Measurements from ENCODE around the gene MRPL52. TPM values are rescaled to one million over a fixed set of nuclear protein-coding genes. Genes with fewer than 3 reads are reported as not detected.

The MRPL52 gene
- total RNA-seq, 1 donor from 2014 or later: 17.1 TPM

DNA sequence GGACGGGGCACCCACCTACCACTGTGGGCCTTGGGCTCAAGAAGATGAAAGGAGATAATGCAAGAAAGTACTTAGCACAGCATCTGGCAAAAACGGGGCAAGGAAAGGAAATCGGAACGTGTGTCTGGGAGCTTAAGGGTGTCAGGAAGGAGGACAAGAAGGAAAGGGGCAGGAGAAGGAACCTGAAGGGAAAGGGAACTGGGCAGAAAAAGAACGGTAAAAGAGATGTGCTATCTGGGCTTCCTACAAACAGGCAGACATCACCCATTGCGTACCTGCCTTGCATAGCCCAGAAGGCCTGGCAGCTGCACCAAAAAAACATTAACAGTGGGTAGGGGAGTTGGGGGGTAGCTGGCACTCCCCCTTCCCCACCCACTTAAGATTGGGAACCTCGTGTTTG, 52.4 kb downstream of the MRPL52 start:
- DNase-seq (ENCODE audit: low read depth): no peak

DNA sequence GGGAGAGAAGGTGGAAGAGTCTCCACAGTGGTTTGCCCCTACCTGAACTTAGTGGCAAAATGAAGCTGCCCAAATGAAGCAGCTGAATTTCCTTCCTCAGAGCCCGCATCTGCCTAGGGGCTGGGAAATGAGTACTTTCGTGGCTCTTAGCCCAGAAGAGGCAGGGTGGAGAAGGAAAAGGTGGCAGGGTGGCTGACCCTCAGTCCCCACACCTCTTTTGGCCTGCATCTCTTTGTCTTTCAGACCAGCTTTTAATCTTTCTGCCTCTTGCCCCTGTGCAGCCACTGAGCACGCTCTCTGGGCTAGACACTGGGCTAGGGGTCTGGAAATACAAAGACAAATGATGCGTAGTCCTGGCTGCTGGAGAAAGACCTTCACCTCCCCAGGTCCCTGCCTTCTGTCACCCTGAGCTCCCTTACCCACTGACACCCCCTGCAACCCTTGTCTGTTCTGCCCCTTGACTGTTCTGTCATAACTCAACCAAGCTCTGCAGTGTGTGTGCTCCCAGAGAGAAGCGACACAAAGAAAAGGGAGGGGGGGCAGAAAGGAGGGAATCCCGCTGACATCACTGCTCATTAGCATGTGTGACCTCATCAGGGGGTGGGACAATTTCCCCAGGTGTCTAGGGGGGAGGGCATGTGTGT, 53.0 kb downstream of the MRPL52 start:
- peak; percentile 51 for DNase-seq (ENCODE audit: low read depth)

DNA sequence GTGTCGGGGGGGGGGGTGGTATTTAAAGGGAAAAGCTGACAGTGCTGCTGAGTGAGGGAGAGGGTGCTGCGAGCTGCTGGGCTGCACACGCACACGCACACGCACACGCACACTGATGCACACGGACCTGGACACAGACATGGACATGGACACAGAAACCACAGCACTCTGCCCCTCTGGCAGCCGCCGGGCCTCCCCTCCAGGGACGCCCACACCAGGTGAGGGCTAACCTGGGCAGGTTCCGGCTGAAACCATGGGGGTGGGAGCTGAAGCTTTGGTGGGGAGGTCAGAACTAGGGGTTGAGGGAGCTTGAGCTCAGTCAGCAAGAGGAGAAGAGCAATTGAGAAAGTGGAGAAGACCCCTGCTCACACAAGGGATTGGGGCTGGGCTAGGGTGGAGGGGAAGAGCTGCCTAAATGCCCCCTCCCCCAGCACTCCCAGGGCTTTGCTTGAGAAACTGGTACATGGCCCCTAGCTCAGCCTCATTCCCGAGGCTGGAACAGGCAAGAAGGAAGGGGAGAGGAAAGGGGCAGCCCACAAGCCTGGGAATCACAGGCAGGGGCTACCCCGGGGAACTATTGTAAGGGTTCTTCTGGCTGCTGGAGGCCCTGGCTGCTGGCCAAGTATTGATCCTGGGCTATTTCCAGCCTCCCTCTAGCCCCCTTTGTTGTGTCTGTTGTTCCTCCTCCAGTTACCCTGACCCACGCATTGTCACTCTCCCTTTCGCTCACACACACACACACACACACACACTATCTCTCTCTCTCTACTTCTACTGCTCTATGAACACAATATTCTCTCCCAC, 53.7 kb downstream of the MRPL52 start, which contains the start of gene REM2:
TSS of gene REM2 (plus strand) at position 50 of the 804 bp plus-strand sequence. CDS start at position 116, 66 bp downstream.
- DNase-seq (ENCODE audit: low read depth): no peak

DNA sequence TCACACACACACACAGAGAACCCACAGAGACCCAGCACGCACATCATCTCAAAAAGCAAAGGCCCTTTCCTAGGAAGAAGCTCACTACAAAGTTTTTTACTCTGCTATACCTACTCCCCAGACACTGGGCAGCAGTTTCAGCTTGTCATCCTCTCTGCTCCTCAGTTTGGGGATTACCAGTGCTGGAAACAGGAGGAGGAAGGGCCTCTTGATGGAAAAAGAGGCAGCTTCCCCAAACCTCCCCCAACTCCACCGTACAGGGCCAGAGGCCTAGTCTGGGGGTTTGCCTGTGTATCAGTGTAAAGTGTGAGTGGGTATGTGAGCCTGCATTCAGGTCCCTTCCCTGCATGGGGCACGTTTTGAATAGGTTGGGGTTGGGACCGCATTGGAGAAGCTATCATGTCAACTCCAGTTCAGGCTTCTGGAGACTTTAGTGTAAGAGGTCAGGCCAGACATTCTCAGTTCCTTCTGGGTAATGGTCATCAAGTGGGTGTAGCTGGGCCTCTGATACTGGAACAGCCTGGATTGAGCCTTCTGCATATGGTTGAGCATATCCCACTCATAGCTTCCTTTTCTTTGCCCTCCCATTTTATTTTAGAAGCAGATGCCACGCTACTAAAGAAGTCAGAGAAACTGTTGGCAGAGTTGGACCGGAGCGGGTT, 54.5 kb downstream of the MRPL52 start:
- DNase-seq (ENCODE audit: low read depth): no peak

Other genes with a start within 250 kb of the MRPL52 start
- gene DAD1, start 240.7 kb upstream of the MRPL52 start, total RNA-seq: 272 and 366 TPM in 2 replicates
- gene ABHD4, start 231.6 kb upstream of the MRPL52 start, total RNA-seq: 5.9 and 30.3 TPM in 2 replicates
- 0.05 TPM in 1 of 2 replicates, not detected in the other for gene OR6J1, start 185.5 kb upstream of the MRPL52 start, total RNA-seq
- 28.8 and 42.4 TPM in 2 replicates for gene OXA1L, start 63.2 kb upstream of the MRPL52 start, total RNA-seq
- 12.7 and 18.4 TPM in 2 replicates for gene SLC7A7, start 14.5 kb upstream of the MRPL52 start, total RNA-seq
- 180 and 295 TPM in 2 replicates for gene MMP14, start 6.7 kb downstream of the MRPL52 start, total RNA-seq
- 71.9 and 268 TPM in 2 replicates for gene LRP10, start 41.9 kb downstream of the MRPL52 start, total RNA-seq
- gene REM2, start 53.3 kb downstream of the MRPL52 start, total RNA-seq: under 0.01 and 0.20 TPM in 2 replicates
- gene RBM23, start 89.3 kb downstream of the MRPL52 start, total RNA-seq: 127 and 148 TPM in 2 replicates
- gene PRMT5, start 99.5 kb downstream of the MRPL52 start, total RNA-seq: 74.3 and 78.0 TPM in 2 replicates
- gene HAUS4, start 127.2 kb downstream of the MRPL52 start, total RNA-seq: 17.2 and 36.8 TPM in 2 replicates
- 161 and 189 TPM in 2 replicates for gene AJUBA, start 152.7 kb downstream of the MRPL52 start, total RNA-seq
- 6.3 and 16.2 TPM in 2 replicates for gene C14orf93, start 180.3 kb downstream of the MRPL52 start, total RNA-seq
- 167 and 251 TPM in 2 replicates for gene PSMB5, start 205.0 kb downstream of the MRPL52 start, total RNA-seq
- gene PSMB11, start 212.3 kb downstream of the MRPL52 start, total RNA-seq: not detected in 2 replicates
- gene CDH24, start 227.6 kb downstream of the MRPL52 start, total RNA-seq: 3.5 and 6.1 TPM in 2 replicates